GM19324 (cell line): Measurements from ENCODE around the gene P3H3.

Source experiments
- ATAC-seq: cut with Tn5 transposase; IDR thresholded peaks from one replicate; pipeline ENCODE4 v1.9.1; 2021; ENCODE audit warnings: mild to moderate bottlenecking, moderate library complexity; ENCODE audit not compliant: unreplicated experiment, low FRiP score

P3H3 gene

DNA sequence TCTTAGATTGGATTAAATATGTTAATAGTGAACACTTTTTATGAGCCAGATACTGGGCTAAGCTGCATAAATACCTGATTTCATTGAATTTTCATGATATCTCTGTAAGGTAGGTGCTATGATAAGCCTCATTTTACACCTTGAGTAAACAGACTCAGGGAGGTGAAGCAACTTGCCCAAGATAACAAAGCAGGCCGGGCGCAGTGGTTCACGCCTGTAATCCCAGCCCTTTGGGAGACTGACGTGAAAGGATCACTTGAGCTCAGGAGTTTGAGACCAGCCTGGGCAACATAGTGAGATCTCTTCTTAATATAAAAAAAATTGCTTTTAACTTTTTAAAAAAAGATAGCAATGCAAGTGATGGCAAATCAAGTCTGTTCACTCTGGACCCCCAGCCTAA is 13.9 kb downstream of the P3H3 start:
- ATAC-seq = no peak

DNA sequence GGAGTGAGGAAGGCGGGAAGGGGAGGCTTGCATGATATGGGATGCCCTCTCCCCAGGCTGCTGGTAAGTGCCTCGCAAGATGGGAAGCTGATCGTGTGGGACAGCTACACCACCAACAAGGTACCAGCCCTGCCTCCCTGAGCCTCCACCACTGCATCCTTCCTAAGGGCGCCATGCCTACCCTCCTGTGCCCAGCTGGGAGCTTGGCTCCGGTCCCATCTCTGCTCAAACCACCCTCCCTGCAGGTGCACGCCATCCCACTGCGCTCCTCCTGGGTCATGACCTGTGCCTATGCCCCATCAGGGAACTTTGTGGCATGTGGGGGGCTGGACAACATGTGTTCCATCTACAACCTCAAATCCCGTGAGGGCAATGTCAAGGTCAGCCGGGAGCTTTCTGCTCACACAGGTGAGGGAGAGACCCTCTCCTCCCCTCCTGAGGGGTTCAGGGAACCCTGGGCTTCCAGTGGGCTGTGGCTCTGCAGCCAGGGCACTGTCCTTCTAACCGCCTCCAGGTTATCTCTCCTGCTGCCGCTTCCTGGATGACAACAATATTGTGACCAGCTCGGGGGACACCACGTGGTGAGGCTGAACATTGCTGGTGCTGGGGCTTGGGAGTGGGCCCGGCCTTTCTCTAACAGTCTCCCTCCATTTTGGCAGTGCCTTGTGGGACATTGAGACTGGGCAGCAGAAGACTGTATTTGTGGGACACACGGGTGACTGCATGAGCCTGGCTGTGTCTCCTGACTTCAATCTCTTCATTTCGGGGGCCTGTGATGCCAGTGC is 15.1 kb downstream of the P3H3 start:
- ATAC-seq = no peak

DNA sequence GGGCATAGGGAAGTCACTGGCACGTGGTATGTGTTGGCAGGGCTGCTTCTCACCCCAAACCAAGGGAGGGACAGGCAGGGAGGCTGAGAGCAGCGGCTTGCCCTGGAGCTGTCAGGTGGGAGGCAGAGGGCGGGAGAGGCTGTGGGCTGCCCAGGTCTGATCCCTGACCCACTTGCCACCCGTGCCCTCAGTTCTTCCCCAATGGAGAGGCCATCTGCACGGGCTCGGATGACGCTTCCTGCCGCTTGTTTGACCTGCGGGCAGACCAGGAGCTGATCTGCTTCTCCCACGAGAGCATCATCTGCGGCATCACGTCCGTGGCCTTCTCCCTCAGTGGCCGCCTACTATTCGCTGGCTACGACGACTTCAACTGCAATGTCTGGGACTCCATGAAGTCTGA is 17.2 kb downstream of the P3H3 start:
- no peak for ATAC-seq

DNA sequence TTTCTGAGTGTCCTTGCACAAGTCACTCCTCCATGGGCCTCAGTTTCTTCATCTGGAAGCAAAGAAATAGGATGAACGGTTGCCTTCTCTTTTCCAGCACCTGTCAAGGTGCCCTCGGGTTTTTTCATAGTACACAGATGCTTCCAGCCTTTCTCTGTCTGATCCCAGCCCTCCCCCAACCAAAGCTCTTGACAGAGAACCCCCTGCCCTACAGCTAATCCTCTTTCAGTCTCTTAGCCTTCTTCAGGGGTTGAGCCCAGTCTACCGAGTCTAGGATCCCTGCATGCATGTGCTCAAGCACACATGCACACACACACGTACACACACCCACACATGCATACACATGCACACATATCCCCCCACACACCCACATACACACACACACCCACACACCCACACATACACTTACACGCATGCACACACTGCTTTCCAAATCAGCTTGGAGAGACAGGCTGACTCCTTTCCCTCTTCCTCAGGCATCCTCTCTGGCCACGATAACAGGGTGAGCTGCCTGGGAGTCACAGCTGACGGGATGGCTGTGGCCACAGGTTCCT is 18.2 kb downstream of the P3H3 start:
- no peak for ATAC-seq

DNA sequence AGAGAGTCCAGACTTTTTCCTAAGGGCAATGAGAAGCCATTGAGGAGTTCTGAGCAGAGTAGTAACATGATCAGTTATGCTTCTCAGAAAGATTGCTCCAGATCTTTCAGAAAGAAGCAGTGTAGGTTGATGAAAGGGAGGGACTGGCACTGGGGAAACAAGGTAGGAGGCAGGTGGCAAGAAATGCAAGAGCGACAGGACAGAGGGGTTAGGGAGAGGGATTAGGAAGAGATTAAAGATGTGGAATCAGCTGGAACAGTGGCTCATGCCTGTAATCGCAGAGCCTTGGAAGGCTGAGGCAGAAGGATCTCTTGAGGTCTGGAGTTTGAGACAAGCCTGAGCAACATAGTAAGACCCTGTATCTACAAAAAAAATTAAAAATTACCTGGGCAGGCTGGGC is 19.5 kb downstream of the P3H3 start:
- no peak for ATAC-seq

DNA sequence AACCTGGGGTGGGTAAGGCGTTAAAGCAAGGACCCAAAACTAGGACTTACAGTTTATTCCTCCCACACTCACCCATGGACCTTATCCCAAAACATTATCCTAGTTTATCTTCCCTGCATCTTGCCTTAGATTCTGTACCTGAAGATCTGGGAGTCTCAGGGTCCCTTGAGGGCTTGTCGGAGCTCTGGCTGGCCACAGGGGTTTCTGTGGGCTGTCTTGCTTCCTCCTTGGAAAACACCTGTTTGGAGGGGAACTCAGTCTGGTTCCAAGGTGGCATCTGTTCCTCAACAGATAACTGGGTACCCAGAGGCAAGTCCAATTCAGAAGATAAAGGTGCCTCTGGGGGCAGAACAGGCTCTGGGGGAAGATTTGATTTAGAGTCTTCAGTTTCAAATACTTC is 21.2 kb downstream of the P3H3 start:
- ATAC-seq = no peak

DNA sequence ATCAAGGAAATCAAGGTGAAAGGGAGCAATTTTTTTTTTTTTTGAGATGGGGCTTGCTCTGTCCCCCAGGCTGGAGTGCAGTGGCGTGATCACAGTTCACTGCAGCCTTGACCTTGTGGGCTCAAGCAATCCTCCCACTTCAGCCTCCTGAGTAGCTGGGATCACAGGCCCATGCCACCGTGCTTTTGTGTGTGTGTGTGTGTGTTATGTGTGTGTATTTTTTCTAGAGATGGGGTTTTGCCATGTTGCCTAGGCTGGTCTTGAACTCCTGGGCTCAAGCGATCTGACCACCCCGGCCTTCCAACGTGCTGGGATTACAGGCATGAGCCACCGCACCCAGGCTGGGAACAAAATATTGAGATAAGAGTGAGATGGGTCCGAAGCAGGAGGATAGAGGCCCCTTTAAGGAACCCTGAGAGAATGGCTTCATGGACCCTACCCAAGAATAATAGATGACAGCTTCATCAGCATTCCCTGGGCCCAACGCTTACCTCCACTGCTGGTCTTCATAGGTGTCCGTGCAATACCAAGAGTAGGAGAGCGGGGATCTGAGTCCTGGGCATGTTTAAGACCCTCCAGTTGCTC is 21.9 kb downstream of the P3H3 start:
- ATAC-seq = no peak

DNA sequence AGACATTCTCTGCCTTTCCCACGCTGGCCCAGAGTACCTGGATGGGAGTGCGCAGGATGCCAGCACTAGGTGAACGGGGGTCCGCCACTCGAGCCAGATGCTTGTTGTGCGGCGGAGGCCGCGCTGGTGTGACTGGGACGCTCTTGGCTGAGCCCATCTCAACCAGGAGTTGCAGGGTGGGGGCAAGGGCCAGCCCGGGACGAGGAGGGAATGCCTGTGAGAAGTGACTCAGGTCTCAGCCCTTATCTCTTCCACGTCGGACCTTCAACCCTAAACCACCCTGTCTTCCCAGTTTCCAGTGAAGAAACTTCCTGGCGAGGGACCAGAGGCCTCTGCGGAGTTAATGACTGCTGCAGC is 22.6 kb downstream of the P3H3 start:
- ATAC-seq = no peak

DNA sequence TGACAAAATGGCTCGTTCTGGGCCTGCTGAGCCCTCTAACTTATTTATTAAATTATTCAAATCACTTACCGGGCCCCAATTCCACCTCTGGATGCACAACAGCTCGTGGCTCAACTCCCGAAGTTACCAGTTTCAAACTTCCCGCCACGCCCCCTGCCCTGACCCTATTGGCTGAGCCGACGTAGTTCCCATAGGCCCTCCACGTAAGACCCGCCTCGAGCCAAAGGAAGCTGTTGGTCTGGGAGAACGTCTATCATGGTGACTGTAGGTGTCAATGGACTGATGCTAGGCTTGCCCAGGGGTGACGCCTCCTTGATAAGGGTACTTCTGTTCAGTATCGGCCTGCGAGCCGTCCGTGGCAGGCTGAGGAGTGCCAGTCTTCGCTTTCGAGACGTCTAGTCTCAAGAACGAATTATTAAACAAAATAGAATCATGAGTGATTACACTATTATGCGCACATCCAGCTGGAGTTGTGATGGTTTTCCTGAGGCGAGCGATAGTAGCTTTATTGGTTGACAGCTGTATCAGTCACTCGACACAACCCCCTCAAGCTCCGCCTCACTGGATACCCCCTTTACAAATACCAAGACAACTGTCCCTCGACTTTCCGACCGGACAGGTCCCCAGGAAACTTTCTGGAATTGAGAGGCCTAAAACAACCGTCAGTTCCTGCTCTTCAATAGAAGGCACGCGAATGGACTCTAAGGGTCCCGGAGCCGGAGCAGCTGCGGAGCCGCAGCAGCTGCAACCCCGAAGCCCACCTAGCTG is 23.1 kb downstream of the P3H3 start, which contains the start of gene CDCA3:
TSS of gene CDCA3 (minus strand) at position 134 of the 768 bp plus-strand sequence. CDS start 334 bp downstream, outside the sequence.
- ATAC-seq = peak; percentile 48

DNA sequence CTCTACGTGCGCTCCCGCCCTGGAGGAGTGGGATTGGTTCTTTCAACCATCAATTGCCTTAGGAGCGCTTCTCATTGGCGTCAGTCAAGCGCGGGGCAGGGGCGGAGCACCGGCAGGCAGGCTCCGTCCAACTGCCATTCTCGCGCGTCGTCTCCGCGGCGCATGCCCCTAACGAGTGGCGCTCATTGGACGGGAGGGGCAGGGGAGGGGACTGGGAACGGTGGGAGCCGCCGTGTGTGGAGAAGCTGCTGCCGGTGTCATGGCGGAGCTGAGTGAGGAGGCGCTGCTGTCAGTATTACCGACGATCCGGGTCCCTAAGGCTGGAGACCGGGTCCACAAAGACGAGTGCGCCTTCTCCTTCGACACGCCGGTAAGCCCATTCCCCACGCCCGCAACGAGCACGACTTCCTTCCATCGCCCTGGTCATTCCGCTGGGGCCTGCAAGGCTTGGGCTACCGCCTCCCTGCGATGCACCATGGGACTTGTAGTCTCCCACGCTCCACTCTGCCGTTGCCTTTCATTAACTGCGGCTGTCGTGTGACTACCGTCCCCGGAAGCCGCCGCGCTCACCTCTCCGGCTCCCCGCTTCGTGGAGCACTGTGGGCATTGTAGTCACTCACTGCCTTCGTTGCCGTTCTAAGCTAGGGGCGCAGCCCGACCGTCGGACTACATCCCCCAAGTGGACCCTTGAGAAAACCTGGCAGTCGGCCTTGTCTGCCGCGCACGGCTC is 23.9 kb downstream of the P3H3 start, which contains the start of gene USP5:
TSS of gene USP5 (plus strand) at position 230 of the 730 bp plus-strand sequence. CDS start at position 260, 30 bp downstream.
- ATAC-seq = peak; percentile 81

DNA sequence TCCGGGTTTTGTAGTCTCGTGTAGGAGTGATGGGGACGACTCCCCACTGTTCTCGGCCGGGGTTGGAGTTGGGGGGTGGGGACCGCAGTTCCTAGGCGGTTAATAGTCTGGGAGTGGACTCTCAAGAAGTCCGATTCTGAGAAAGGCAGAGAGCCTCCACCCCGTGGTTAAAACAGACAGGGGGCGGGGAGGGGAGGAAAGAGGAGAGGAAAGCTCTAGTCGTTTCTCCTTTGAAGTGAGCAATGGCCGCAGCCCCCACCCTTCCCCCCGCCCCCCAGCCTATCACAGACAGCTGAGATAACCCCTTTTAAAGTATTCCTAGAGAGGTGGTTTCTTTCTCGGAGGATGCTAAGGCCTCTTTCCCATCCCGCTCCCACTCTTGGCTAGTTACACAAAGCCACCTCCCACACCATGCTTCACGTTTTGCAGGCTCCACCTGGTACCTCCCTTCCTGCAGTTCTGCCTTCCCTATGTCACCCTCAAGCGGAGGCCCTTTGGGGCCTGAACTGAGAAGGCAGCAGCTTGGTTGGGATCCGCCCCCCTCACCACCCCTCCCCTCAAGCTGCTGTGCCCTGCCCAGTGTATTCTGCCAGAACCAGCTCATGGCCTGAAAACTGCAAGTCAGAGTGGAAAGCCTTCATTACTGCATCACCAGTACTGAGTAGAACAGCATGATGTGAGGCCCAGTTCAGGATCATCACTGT is 24.6 kb downstream of the P3H3 start:
- ATAC-seq = no peak

DNA sequence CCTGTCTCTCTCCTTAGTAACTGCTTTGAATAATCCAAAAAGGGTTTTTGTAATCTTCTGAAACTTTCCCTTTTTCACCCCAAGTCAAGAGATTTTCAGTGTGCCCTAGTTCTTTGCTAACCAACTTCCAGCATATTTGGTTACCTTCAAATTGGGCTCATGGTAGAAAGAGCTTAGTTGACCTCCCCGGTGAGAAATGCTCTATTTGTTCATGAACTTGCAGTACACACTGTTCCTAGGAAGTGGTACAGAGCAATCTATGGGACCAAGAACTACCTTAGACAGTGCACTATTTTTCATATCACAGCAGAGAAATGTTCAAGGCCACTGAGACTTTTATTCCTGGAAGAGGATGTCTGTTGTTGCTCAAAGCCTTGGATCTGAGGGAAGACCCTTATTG is 25.4 kb downstream of the P3H3 start:
- no peak for ATAC-seq

DNA sequence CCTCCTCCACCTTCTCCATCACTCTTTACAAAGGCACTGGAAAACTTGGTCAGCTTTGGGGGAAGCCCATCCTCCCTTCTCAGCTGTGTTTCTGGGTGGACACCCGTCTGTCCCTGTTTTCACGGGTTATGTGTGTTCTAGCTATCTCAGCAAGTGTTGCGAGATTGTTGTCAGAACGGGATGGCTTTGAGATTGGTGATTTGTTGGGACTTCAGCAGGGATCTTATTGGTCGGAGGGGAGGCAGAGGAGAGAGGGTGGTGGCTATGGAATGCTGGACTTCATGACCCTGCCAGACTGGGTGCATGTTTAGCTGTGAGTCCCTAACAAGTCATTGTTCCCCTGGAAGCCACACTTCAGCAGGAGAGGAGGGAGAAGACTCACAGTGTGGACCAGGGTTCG is 25.8 kb downstream of the P3H3 start:
- ATAC-seq = no peak

DNA sequence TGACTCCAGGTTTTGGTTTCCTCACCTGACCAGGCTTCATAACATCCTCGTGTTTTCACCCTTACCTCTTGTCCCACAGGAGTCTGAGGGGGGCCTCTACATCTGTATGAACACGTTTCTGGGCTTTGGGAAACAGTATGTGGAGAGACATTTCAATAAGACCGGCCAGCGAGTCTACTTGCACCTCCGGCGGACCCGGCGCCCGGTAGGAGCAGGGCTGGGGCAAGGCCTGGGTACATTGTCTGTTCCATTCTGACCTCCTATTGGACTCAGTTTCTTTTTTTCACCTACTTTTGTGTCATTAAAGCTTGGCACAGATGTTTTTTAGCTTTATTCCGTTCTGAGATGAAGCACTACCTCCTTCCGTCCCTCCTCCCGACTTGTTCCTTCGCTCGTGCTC is 27.1 kb downstream of the P3H3 start:
- ATAC-seq = no peak

DNA sequence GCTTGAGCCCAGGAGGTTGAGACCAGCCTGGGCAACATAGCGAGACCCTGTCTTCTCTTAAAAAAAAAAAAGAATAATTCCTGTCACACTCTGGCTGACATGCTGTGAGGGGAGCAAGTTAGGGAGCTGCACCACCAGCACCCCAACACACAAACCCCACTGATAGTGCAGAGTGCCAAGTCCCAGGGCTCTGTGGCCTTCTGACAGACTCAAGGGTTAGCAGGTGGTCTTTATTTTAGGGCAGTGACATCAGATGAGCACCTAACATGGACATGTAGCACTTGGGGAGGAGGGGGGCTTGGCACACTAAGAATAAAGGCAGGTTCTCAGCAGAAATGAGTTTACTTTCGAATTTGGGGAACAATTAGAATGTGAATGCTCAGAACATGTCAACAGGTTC is 30.6 kb downstream of the P3H3 start:
- no peak for ATAC-seq

DNA sequence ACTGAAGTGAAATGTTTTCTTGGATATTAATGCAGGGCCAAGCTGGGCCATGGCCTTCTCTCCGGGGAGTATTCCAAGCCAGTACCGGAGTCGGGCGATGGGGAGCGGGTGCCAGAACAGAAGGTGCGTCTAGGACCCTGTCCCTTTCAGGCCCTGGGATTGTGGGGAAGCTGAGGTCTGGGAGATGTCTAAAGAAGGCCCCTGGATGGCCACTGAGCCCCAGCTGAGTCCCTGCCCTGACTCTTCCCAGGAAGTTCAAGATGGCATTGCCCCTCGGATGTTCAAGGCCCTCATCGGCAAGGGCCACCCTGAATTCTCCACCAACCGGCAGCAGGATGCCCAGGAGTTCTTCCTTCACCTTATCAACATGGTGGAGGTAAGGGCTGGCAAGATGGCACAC is 31.9 kb downstream of the P3H3 start:
- no peak for ATAC-seq

DNA sequence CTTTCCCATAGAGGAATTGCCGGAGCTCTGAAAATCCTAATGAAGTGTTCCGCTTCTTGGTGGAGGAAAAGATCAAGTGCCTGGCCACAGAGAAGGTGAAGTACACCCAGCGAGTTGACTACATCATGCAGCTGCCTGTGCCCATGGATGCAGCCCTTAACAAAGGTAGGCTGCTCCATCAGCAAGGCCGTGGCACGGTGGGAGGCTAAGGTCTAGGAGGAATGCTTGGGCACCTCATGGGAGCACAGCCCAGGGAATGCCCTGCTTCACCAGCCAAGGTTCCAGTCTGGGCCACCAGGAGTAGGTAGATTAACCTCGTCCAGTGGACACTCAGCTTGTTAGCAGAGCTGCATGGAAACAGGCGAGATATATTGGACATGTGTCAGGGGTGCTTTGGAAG is 32.7 kb downstream of the P3H3 start:
- ATAC-seq = no peak

DNA sequence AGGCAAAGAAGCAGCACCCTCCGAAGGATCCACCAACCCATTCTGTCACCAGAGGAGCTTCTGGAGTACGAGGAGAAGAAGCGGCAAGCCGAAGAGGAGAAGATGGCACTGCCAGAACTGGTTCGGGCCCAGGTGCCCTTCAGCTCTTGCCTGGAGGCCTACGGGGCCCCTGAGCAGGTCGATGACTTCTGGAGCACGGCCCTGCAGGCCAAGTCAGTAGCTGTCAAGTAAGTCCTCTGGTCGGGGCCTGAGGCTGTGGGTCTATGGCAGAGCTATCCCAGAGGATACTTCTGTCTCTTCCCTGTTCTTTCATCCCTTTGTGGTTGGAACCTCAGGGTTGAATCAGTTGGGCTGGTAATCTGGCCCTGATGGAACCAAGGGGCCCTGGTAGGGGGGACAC is 33.2 kb downstream of the P3H3 start:
- ATAC-seq = no peak

DNA sequence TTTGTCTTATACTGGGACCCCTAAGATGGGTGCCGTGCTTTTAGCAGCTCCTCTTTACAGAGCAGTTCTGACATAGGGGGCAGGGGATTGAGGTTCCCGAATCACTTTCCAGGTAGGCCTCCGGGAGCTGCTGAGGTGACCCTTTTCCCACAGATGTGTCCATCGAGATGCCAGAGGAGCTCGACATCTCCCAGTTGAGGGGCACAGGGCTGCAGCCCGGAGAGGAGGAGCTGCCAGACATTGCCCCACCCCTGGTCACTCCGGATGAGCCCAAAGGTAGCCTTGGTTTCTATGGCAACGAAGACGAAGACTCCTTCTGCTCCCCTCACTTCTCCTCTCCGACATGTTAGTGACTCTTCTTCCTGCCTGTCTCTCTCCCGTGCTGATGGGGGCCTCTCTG is 34.8 kb downstream of the P3H3 start:
- no peak for ATAC-seq
